GM11168 (cell line): ENCODE results near the gene GPR146.
"Not testable (repeated sequence)": the region's sequence is repeated elsewhere in the genome, so short reads cannot be mapped to it uniquely, and the experiment has no call there.

Experiments used
- in situ Hi-C: fragments of 300-500 bp; cut with MboI; formaldehyde crosslinking; loops from one replicate; pipeline ENCODE4 v1.12.0; 2022; ENCODE audit warnings: low sequenced_read_pairs; ENCODE audit not compliant: unreplicated experiment

The GPR146 gene

DNA sequence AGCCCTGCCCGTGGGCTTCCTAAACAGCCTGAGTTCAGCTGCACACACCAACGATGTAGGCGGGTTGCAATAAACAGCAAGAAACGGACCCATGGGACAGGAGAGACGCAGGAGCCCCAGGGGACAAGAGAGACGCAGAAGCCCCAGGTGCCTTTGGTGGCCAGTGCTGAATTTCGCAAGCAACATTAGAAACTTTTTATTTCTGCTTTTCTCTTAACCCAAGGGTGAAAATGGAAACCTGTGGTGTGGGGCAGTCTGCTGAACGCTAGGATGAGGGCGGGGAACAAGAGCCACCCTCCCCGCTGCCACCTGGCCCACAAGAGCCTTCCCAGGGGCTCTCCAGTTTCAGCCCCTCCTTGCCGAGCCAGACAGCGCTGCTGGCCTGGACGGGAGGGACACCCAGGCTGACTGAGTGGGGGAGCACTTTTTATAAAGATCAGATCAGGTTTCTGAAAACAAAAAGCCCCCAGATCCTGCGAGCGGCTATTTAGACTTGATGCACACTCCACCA is 20.0 kb upstream of the GPR146 start:
- in situ Hi-C loops = no loop called here

GRCh38 chr7:1024876-1025742 is 19.2 kb upstream of the GPR146 start:
- in situ Hi-C loops = no loop called here

GRCh38 chr7:1025743-1026581 is 18.4 kb upstream of the GPR146 start:
- in situ Hi-C loops = no loop called here

- in situ Hi-C loops = no loop called here
Measured at GRCh38 chr7:1026721-1027161, 17.6 kb upstream of the GPR146 start.

DNA sequence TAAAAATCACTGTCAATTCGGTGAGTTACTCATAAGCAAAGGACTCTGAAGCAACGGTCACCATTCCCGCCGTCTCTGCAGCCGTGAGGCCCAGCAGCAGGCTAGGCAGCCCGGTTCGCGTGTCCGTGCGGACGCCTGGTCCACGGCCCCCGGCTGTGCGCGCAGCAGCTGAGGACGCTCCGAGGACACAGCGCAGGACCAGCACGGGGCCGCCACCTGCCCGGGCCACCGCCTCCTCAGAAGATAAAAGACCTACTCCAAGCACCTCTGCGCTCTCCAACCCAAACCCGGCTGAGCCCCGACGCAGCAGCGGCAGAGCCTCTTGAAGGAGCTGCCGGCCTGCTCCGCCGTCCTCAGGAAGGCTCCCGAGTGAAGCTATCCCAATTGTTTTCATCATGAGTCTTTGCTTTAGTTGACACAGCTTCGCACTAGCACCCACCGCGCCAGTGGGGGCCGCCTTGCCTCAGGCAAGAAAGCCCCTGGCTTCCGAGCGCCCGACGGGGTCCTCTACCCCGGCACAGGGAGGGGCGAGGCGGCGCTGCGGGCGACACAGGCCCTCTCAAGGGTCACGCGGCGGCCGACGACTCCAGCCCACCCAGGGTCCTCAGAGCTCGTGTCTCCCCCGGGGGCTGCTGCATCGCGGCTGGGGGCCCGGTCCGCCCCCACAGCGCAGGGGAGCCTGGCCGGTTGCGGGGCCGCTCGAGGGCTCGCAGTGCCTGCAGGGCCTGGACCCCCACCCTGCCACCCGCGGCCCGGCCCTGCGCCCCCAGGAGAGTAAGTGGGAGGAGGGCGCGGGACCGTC is 16.9 kb upstream of the GPR146 start:
- in situ Hi-C loops = no loop called here

GRCh38 chr7:1028044-1028770 is 16.1 kb upstream of the GPR146 start:
- in situ Hi-C loops = no loop called here

DNA sequence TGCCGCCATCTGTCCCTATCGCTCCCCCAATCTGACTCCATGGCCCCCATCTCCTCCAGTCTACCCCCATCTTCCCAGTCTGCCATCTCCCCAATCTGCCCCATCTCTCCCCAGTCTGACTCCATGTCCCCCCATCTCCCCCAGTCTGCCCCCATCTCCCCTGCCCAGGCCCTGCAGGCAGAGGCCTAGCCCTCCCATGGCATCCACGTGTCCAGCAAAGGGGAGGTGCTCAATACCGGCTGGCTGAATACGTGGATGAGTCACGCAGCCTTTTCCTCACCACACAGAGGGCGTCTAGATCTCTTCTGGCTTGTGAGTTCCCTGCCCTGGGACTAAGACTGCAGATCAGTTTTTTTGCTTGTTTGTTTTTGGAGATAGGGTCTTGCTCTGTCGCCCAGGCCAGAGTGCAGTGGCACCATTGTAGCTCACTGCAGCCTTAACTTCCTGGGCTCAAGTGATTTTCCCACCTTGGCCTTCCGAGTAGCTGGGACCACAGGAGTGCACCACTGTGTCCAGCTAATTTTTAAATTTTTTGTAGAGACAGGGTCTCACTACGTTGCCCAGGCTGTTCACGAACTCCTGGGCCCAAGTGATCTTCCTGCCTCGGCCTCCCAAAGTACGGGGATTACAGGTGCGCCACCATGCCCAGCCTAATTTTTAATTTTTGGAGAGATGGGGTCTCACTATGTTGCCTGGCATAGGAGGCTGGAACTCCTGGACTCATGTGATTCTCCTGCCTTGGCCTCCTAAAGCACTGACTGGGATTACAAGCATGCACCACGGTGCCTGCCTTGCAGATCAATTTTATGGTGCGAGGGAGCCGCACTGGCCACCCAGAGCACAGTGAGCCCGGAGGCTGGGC is 15.3 kb upstream of the GPR146 start:
- in situ Hi-C loops = no loop called here

DNA sequence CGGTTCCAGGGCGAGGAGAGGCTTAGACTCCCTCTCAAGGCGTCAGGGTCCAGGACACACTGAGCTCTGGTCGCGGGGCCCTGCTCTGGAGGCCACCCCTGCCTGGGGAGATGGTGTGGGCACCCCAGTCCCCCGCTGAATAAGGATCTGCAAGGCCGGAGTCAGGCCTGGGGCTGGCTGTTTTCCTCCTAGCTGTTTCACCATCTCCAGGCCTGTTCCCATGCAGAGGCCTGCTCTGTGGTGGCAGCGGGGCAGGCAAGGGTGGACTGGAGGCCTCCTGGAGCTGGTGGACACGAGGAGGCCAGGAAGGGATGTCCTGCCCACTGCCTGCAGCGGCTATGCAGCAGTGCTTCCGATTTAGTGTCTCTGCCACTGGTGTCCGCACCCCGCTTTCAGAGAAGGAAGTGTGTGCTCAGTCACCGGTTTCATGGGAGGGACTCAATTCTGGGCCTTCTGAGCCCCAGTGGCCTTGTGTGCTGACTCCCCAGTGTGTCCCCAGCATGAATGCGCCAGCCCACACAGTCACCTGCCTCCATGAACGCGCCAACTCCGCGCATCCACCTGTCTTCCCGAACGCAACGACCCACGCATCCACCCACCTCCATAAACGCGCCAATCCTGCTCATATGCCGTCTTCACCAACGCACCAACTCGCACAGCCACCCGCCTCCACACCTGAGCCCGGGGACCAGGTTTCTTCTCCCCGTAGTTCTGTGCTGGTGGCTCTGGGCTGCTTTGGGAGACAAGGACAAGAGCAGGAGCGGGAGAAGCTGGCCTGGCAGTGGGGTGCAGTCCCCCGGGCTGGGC is 14.5 kb upstream of the GPR146 start:
- in situ Hi-C loops = no loop called here

- in situ Hi-C loops = no loop called here
Measured at GRCh38 chr7:1030444-1031070, 13.8 kb upstream of the GPR146 start.

DNA sequence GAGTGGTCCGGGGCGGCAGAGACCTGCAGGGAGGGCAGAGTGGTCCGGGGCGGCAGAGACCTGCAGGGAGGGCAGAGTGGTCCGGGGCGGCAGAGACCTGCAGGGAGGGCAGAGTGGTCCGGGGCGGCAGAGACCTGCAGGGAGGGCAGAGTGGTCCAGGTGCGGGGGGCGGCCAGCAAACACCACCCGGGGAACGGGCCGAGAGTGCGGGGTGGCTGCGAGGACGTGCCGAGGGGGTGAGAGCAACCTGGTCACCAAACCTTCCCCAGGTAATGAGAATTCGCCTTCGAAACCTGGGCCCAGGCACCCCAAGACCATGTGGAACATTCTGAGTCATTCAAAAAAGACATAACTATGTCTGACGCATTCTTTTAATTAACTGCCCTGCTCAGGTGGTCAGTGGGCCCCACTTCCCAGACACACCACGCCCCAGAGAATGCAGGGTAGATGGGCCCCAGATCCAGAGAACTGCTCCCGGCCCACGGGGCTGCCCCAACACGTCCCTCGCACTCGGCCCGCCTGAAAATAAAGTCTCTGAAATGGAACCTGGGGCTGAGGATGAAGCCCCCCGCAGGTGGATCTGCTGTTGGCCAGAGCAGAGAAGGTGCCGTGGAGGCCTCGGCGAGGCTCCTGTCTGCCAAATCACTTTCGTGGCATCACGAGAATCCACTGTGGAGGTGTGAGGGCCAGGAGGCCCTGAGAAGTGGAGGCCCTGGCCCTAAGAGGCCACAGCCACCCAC is 12.5 kb upstream of the GPR146 start:
- in situ Hi-C loops = no loop called here

DNA sequence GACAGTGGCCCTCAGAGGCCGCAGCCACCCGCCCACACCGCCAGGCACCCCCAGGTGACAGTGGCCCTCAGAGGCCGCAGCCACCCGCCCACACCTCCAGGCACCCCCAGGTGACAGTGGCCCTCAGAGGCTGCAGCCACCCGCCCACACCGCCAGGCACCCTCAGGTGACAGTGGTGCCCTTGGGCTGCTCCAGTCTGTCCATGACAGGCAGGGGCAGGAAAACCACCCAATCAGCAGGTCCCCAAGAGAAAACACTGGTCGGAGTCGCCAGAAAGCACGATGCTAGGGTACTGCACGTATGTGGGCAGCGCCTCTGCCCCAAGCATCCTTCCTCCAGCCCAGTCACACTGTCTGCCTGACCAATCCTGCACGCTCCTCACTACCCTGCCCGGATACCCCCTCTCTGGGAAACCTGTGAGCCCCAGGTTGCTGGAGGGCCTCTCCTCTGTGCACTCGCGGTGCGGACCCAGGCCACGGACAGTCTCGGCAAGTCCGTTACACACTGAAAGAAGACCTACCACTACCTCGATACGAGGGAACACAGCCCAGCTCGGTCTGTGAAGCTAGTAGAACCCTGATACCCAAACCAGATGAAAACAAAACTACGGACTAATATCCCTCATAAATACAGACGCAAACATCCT is 11.7 kb upstream of the GPR146 start:
- in situ Hi-C loops = no loop called here

DNA sequence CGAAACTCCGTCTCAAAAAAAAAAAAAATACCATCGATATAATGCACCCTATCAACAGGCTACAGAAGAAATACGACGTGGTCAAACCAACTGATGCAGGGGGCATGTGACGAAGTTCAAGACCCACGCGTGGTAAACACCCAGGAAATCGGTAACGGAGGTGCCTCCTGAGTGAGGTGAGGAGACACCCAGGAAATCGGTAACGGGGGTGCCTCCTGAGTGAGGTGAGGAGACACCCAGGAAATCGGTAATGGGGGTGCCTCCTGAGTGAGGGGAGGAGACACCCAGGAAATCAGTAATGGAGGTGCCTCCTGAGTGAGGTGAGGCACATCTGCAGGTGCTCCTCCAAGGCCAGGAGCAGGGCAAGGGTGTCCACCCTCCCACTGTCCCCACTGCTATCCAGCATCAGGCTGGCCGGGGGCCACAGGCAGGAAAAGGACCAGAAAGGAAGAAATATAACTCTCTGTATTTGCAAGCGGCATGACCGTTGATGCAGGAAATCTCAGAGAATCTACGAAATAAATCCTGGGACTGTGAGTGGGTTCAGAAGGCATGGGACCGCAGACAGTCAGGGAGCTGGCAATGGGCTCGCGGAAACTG is 10.7 kb upstream of the GPR146 start:
- in situ Hi-C loops = no loop called here

- in situ Hi-C loops = not testable (repeated sequence)
Measured at GRCh38 chr7:1034769-1035168, 9.6 kb upstream of the GPR146 start.

GRCh38 chr7:1036164-1036928 is 8.0 kb upstream of the GPR146 start:
- in situ Hi-C loops = not testable (repeated sequence)

- in situ Hi-C loops = not testable (repeated sequence)
Measured at GRCh38 chr7:1040233-1040632, 4.1 kb upstream of the GPR146 start.
